Liver (tissue), 9 donors: Measurements from ENCODE around the gene CASP6. TPM values are rescaled to one million over a fixed set of nuclear protein-coding genes. Genes with fewer than 3 reads are reported as not detected.

Experiments
- DNase-seq: peaks from one replicate; pipeline ENCODE4 v3.0.0-alpha.2; 2017; ENCODE audit warnings: low spot score
- H3K27ac ChIP-seq, 2 donors: one replicate each; pipeline ENCODE4 v1.7.0; 2013; ENCODE audit warnings: inconsistent platforms in 2 of 2, low read length in 2 of 2, control low read depth in 1 of 2, low read depth in 1 of 2, mild to moderate bottlenecking in 1 of 2
- H3K27me3 ChIP-seq, 4 donors: one replicate each; pipeline versions ENCODE4 v1.6.1 to v1.7.0; 2013; ENCODE audit warnings: low read length in 3 of 4, inconsistent platforms in 1 of 4, mild to moderate bottlenecking in 1 of 4, moderate library complexity in 1 of 4; ENCODE audit not compliant: control insufficient read depth in 4 of 4, insufficient read depth in 4 of 4
- H3K36me3 ChIP-seq, 4 donors: one replicate each; pipeline versions ENCODE4 v1.6.1 to v1.7.0; 2013; ENCODE audit warnings: low read length in 3 of 4, mild to moderate bottlenecking in 3 of 4, low read depth in 1 of 4, moderate library complexity in 1 of 4; ENCODE audit not compliant: control insufficient read depth in 4 of 4, insufficient read depth in 3 of 4
- H3K4me1 ChIP-seq, 4 donors: one replicate each; pipeline versions ENCODE4 v1.6.1 to v1.7.0; 2013; ENCODE audit warnings: low read length in 3 of 4, mild to moderate bottlenecking in 3 of 4, moderate library complexity in 1 of 4; ENCODE audit not compliant: control insufficient read depth in 4 of 4, insufficient read depth in 4 of 4
- H3K4me3 ChIP-seq, 3 donors: one replicate each; pipeline versions ENCODE4 v1.6.1 to v1.7.0; 2013; ENCODE audit warnings: low read length in 3 of 3, control low read depth in 1 of 3, low read depth in 1 of 3, mild to moderate bottlenecking in 1 of 3
- H3K9ac ChIP-seq, 2 donors: one replicate each; pipeline ENCODE4 v1.7.0; 2013; ENCODE audit warnings: low read length in 2 of 2, mild to moderate bottlenecking in 2 of 2, moderate library complexity in 2 of 2, control low read depth in 1 of 2, low read depth in 1 of 2
- H3K9me3 ChIP-seq, 4 donors: one replicate each; pipeline versions ENCODE4 v1.6.1 to v1.7.0; 2013; ENCODE audit warnings: low read length in 3 of 4; ENCODE audit not compliant: control insufficient read depth in 4 of 4
- ATF3 ChIP-seq: IDR thresholded peaks from 2 replicates; pipeline ENCODE4 v1.6.1; 2016; ENCODE audit warnings: antibody characterized with exemption
- CTCF ChIP-seq: fragments of 150-350 bp; IDR thresholded peaks from 2 replicates; pipeline ENCODE4 v1.5.1; 2017; ENCODE audit warnings: improper control_type of control experiment, low read depth, low read length; ENCODE audit not compliant: missing input control
- HNF4A ChIP-seq, 2 donors: conservative IDR thresholded peaks; 2 replicates each; pipeline ENCODE4 v1.6.1; 2016; ENCODE audit warnings: antibody characterized with exemption in 2 of 2, mild to moderate bottlenecking in 2 of 2
- HNF4G ChIP-seq: IDR thresholded peaks from 2 replicates; pipeline ENCODE4 v1.6.1; 2016; ENCODE audit warnings: antibody characterized with exemption
- JUND ChIP-seq, 2 donors: IDR thresholded peaks; 2 replicates each; pipeline ENCODE4 v1.6.1; 2016; ENCODE audit warnings: antibody characterized with exemption in 2 of 2
- MAX ChIP-seq: IDR thresholded peaks from 2 replicates; pipeline ENCODE4 v1.6.1; 2016; ENCODE audit warnings: antibody characterized with exemption
- NR2F2 ChIP-seq: IDR thresholded peaks from 2 replicates; pipeline ENCODE4 v1.6.1; 2016; ENCODE audit warnings: antibody characterized with exemption
- RAD21 ChIP-seq, 2 donors: IDR thresholded peaks; 2 replicates each; pipeline ENCODE4 v1.6.1; 2016; ENCODE audit warnings: antibody characterized with exemption in 2 of 2, mild to moderate bottlenecking in 2 of 2
- REST ChIP-seq: IDR thresholded peaks from 2 replicates; pipeline ENCODE4 v1.6.1; 2016; ENCODE audit warnings: antibody characterized with exemption, mild to moderate bottlenecking
- RXRA ChIP-seq, 2 donors: IDR thresholded peaks; 2 replicates each; pipeline ENCODE4 v1.6.1; 2017 to 2018; ENCODE audit warnings: antibody characterized with exemption in 2 of 2, mild to moderate bottlenecking in 1 of 2
- SP1 ChIP-seq: IDR thresholded peaks from 2 replicates; pipeline ENCODE4 v1.6.1; 2018; ENCODE audit warnings: antibody characterized with exemption, mild to moderate bottlenecking
- TAF1 ChIP-seq: conservative IDR thresholded peaks from 2 replicates; pipeline ENCODE4 v1.6.1; 2016; ENCODE audit warnings: antibody characterized with exemption, mild to moderate bottlenecking
- YY1 ChIP-seq: IDR thresholded peaks from 2 replicates; pipeline ENCODE4 v1.6.1; 2016; ENCODE audit warnings: antibody characterized with exemption, mild to moderate bottlenecking
- WGBS: extraction: QIAGEN DNeasy Blood & Tissue Kit; methylation state at CpG from one replicate; pipeline ENCODE4 v1.1.7; 2013; 5-methylcytosine and 5-hydroxymethylcytosine counted together
- polyA plus RNA-seq, 2 donors: library from polyadenylated mRNA; stranded (reverse) in 1 of 2; unstranded in 1 of 2; fragments of 200-250 nt in 1 of 2; fragments of >200 nt in 1 of 2; fragmentation: Nextera tagmentation in 1 of 2; extraction: Ambion mirVana in 1 of 2; gene quantifications; one replicate each; pipeline versions ENCODE4 v1.2.1 to v1.2.3, GENCODE V29; 2013 to 2015
- total RNA-seq, 2 donors: library from RNA; depleted of rRNA; stranded (reverse); fragments of >200 nt; gene quantifications; one replicate each; pipeline ENCODE4 v1.2.3, GENCODE V29; 2014
- donor health status: healthy.
- donor health status: healthy.
- donor health status: healthy.
- donor health status: healthy.
- donor health status: healthy.

CASP6 gene
- total and polyA plus RNA-seq, 4 donors: 14.9 to 20.9 (median 19.5) TPM

- TF ChIP-seq SP1 (no peak), REST (no peak), MAX (no peak), RXRA (IDR thresholded peaks at IDR 0.05) (no peak), JUND (IDR thresholded peaks at IDR 0.05) (no peak), HNF4G (no peak), RAD21 (IDR thresholded peaks at IDR 0.05) (no peak), NR2F2 (no peak), ATF3 (no peak), HNF4A (conservative IDR thresholded peaks at IDR 0.05) (no peak), TAF1 (no peak), YY1 (no peak)
- DNase-seq: no peak
- no peaks in the 10 kb centered on the region for H3K9me3 ChIP-seq
- H3K27me3 ChIP-seq: no peaks in the 10 kb centered on the region
- H3K4me1 ChIP-seq: no peaks in the 10 kb centered on the region
- H3K4me3 ChIP-seq: no peak overlapping the region
- no peak overlapping the region for H3K27ac ChIP-seq
- 88% methylated on average over 3 of the region's 3 CpGs for WGBS
- H3K36me3 ChIP-seq: no peaks in the 10 kb centered on the region
- no peak overlapping the region for H3K9ac ChIP-seq
These were observed 28.1 kb downstream of the CASP6 start for GRCh38 chr4:109675181-109675580.

- no peaks in the 10 kb centered on the region for H3K36me3 ChIP-seq
- TF ChIP-seq CTCF (no peak), TAF1 (no peak), MAX (no peak), REST (no peak)
These were observed 29.9 kb downstream of the CASP6 start for GRCh38 chr4:109673303-109673702.

More at GRCh38 chr4:109673303-109673702, 29.9 kb downstream of the CASP6 start:
- Histone ChIP-seq H3K27me3 (no peaks in the 10 kb centered on the region), H3K4me3 (no peak overlapping the region), H3K4me1 (no peaks in the 10 kb centered on the region), H3K27ac (no peak overlapping the region), H3K9me3 (no peaks in the 10 kb centered on the region), H3K9ac (no peak overlapping the region)
- DNase-seq: no peak
- WGBS: 98% methylated on average over 1 of the region's 1 CpG
